IPS-15b (cell line): ENCODE measurements around the gene PAK4.
A peak's percentile ranks its signal among the peaks of the same experiment; 100 is the strongest.
"Not testable (repeated sequence)": the region's sequence is repeated elsewhere in the genome, so short reads cannot be mapped to it uniquely, and the experiment has no call there.

Experiments
- H3K27me3 ChIP-seq: one replicate; pipeline ENCODE4 v1.6.1; 2013; ENCODE audit warnings: low read length; ENCODE audit not compliant: control insufficient read depth, insufficient read depth
- H3K36me3 ChIP-seq: one replicate; pipeline ENCODE4 v1.6.1; 2013; ENCODE audit warnings: low read length; ENCODE audit not compliant: control insufficient read depth, insufficient read depth
- H3K4me1 ChIP-seq: one replicate; pipeline ENCODE4 v1.6.1; 2013; ENCODE audit warnings: mild to moderate bottlenecking, low read length; ENCODE audit not compliant: control insufficient read depth, insufficient read depth
- H3K4me3 ChIP-seq: one replicate; pipeline ENCODE4 v1.5.1; 2013; ENCODE audit warnings: low read depth, low read length
- H3K9ac ChIP-seq: one replicate; pipeline ENCODE4 v1.6.1; 2013; ENCODE audit warnings: low read depth, mild to moderate bottlenecking, low read length
- H3K9me3 ChIP-seq: one replicate; pipeline ENCODE4 v1.6.1; 2013; ENCODE audit warnings: mild to moderate bottlenecking, low read length; ENCODE audit not compliant: control insufficient read depth, insufficient read depth

PAK4 gene

GRCh38 chr19:39106194-39106593 lies 19.4 kb upstream of the PAK4 start:
- H3K27me3 ChIP-seq = no peaks in the 10 kb centered on the region
- no peaks in the 10 kb centered on the region for H3K4me1 ChIP-seq
- no peak overlapping the region for H3K4me3 ChIP-seq

DNA sequence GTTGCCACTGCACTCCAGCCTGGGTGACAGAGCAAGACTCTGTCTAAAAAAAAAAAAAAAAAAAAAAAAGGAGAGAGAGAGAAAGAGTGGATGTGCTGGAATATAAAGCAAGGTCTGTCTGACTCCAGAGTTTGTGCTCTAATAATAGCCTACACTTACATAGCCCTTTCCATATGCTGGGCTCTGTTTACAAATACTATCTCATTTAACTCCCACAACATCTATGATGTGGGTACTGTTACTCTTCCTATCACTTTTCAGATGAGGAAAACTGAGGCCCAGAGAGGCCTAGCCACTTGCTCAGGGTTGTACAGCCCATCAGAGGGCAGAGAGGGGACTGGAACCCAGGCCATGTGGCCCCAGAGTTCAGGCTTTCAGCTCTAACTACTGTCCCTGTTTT lies 15.9 kb upstream of the PAK4 start:
- H3K9me3 ChIP-seq = no peaks in the 10 kb centered on the region
- H3K9ac ChIP-seq = no peak overlapping the region
- H3K4me3 ChIP-seq = no peak overlapping the region

More at GRCh38 chr19:39106194-39106593, 19.4 kb upstream of the PAK4 start:
- Histone ChIP-seq H3K36me3 (no peaks in the 10 kb centered on the region), H3K9me3 (no peaks in the 10 kb centered on the region), H3K9ac (no peak overlapping the region)

GRCh38 chr19:39110263-39110967 lies 15.2 kb upstream of the PAK4 start:
- Histone ChIP-seq H3K27me3 (no peaks in the 10 kb centered on the region), H3K9me3 (no peaks in the 10 kb centered on the region), H3K4me3 (no peak overlapping the region), H3K4me1 (peaks cover 5% of the 10 kb centered on the region), H3K9ac (no peak overlapping the region), H3K36me3 (no peaks in the 10 kb centered on the region)

More for the DNA sequence above, 15.9 kb upstream of the PAK4 start:
- Histone ChIP-seq H3K27me3 (no peaks in the 10 kb centered on the region), H3K36me3 (no peaks in the 10 kb centered on the region), H3K4me1 (peaks cover 5% of the 10 kb centered on the region)

DNA sequence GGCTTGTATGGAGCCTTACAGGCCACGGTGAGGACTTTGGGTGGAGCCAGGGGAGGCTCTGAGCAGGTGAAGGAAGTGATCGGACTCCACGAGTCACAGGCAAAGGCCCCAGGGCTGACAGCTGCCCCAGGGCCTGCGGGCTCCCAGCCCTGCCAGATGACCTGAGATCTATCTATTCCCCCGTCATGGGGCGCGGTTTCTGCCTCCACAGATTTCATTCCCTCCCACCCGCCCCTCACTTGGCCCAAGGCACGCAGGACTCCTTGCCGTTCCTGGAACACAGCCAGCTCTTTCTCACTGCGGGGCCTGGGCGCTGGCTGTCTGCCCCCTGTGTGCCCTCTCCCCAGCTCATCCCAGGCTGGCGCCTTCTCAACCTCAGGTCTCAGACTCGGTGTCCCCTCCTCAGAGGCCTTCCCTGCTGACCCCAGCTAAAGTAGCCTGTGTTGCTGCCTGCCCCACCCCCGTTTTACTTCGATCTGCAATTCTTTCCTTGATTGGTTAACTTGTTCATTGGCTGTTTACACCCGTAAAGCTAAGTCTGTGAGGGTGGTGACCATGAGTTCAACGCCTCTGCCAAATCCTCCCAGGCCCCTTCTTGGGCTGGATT lies 13.9 kb upstream of the PAK4 start:
- Histone ChIP-seq H3K9ac (no peak overlapping the region), H3K4me1 (peaks cover 5% of the 10 kb centered on the region), H3K9me3 (no peaks in the 10 kb centered on the region), H3K27me3 (no peaks in the 10 kb centered on the region), H3K4me3 (no peak overlapping the region), H3K36me3 (no peaks in the 10 kb centered on the region)

DNA sequence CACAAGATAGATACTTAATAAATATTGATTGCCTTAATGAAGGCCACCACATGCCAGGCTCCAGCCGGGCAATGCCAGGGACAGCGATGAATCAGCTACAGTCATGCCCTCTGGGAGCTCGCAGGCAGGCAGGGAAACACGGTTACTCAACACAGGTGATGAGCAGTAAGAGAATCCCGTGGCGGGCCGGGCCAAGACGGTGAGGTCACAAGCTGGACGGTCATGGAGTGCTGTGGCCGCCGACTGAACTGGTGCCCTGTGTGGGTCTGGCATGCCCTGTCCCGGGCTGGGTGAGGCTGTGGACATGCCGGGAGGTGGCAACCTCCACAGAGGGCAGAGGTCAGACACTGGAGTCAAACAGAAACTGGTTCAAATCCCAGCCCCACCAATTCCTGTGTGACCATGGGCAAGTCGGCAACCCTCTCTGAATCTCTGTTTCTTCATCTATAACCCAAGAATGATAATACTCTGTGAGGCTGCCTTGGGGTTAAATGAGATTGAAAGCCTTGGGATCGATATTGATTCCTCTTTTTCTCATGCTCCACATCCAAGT lies 13.2 kb upstream of the PAK4 start:
- Histone ChIP-seq H3K9me3 (no peaks in the 10 kb centered on the region), H3K27me3 (no peaks in the 10 kb centered on the region), H3K9ac (no peak overlapping the region), H3K36me3 (no peaks in the 10 kb centered on the region), H3K4me1 (peaks cover 5% of the 10 kb centered on the region), H3K4me3 (no peak overlapping the region)

- Histone ChIP-seq H3K27me3 (no peaks in the 10 kb centered on the region), H3K36me3 (no peaks in the 10 kb centered on the region), H3K4me3 (no peak overlapping the region), H3K4me1 (peaks cover 5% of the 10 kb centered on the region), H3K9ac (no peak overlapping the region), H3K9me3 (no peaks in the 10 kb centered on the region)
These were observed 12.4 kb upstream of the PAK4 start for GRCh38 chr19:39113199-39113598.

DNA sequence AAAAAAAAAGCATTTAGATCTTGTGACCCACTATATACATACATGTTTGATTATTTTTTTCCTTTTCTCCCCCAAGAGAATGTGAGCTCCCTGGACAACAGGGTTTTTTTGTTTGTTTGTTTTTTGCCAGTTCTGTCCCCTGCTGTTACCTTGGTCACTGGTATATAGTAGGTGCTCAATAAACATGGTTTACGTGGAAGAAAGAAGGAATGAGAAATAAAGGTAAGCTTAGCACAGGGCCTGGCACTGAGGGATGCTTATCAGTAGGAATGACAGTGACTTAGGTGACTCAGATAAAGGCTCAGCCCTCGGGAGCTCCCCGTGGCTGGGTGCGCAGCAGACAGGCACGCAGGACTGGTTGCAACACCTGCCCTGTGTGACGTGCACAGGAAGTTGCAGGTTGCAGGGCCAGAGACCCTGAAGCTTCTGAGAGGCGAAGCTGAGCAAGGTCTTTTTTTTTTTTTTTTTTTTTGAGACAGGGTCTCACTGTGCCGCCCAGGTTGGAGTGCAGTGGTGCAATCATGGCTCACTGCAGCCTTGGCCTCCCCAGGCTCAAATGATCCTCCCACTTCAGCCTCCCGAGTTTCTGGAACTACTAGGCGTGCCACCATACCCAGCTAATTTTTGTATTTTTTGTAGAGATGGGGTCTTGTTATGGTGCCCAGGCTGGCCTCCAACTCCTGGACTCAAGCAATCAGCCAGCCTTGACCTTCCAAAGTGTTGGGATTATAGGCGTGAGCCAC lies 10.3 kb upstream of the PAK4 start:
- Histone ChIP-seq H3K27me3 (no peaks in the 10 kb centered on the region), H3K9ac (no peak overlapping the region), H3K9me3 (no peaks in the 10 kb centered on the region), H3K36me3 (no peaks in the 10 kb centered on the region), H3K4me1 (peaks cover 5% of the 10 kb centered on the region), H3K4me3 (no peak overlapping the region)

- H3K9me3 ChIP-seq, H3K9ac ChIP-seq, H3K27me3 ChIP-seq, H3K4me3 ChIP-seq, H3K4me1 ChIP-seq, H3K36me3 ChIP-seq: not testable (repeated sequence)
These were observed 8.6 kb upstream of the PAK4 start for GRCh38 chr19:39117023-39117422.

DNA sequence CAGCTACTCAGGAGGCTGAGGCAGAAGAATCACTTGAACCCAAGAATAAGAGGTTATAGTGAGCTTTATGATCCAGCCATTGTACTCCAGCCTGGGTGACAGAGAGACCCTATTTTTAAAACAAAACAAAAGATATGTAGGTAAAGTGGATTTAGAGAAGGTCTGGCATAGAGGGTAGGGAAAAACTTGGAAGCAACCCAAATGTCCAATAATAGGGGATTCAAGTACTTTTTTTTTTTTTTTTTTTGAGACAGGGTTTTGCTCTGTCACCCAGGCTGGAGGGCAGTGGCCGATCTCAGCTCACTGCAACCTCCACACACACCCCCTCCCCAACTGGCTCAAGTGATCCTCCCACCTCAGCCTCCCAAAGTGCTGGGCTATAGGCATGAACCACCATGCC lies 5.8 kb upstream of the PAK4 start:
- Histone ChIP-seq H3K27me3 (no peaks in the 10 kb centered on the region), H3K4me3 (no peak overlapping the region), H3K4me1 (peaks cover 2% of the 10 kb centered on the region), H3K9me3 (no peaks in the 10 kb centered on the region), H3K36me3 (no peaks in the 10 kb centered on the region), H3K9ac (no peak overlapping the region)

DNA sequence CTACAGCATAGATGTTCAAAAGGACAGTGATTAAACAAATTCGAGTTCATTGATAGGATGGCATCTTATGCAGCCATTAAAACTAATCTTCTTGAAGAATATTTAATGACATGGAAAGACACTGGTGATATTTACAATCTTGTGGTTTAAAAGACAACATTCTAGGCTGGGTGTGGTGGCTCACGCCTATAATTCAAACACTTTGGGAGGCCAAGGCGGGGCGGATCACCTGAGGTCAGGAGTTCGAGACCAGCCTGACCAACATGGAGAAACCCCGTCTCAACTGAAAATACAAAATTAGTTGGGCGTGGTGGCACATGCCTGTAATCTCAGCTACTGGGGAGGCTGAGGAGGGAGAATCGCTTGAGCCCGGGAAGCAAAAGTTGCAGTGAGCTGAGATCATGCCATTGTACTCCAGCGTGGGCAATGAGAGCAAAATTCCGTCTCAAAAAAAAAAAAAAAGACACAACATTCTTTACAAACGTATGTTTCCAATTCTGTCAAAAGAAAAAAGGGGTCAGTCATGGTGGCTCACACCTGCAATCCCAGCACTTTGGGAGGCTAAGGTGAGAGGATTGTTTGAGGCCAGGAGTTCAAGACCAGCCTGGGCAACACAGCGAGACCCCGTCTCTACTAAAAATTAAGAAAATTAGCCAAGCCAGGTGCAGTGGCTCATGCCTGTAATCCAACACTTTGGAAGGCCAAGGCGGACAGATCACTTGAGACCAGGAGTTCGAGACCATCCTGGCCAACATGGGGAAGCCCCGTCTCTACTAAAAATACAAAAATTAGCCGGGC lies 2.5 kb upstream of the PAK4 start:
- H3K9ac ChIP-seq = no peak overlapping the region
- peaks cover 5% of the 10 kb centered on the region for H3K4me1 ChIP-seq
- H3K9me3 ChIP-seq = no peaks in the 10 kb centered on the region
- no peaks in the 10 kb centered on the region for H3K36me3 ChIP-seq
- H3K27me3 ChIP-seq = no peaks in the 10 kb centered on the region
- H3K4me3 ChIP-seq = no peak overlapping the region

DNA sequence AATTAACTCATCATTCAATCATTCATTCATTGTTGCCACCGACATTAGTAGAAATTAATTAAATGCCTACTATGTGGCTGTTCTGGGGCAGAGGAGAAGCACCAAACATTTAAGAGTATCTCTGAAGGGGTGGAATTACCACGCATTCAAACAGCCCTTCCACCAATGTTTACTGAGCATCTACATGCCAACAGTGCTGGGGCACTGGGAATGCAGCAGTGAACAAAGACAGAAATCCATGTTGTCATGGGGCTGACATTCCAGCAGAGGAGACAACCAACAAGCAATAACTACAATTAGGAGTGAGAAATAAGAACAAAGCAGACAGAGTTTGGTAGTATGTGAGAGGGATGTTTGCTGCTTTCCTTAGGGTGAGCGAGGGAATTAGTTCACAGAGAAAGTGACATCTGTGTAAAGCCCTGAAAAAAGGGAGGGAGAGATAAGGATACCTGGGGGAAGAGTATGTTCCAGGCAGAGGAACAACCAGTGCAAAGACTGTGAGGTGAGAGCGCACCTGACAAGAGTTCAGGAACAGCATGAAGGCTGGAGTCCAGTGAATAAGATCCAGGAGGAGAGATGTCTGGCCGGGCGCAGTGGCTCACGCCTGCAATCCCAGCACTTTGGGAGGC lies 1.3 kb upstream of the PAK4 start:
- H3K9ac ChIP-seq = peak overlapping the region; percentile 40
- H3K9me3 ChIP-seq = no peaks in the 10 kb centered on the region
- no peak overlapping the region for H3K4me3 ChIP-seq
- no peaks in the 10 kb centered on the region for H3K27me3 ChIP-seq
- no peaks in the 10 kb centered on the region for H3K36me3 ChIP-seq
- peaks cover 5% of the 10 kb centered on the region for H3K4me1 ChIP-seq
